Stimulated activated CD4-positive, alpha-beta T cell treated with anti-CD3 and anti-CD28 coated beads, Interleukin-1b, Interleukin-23, amount 100 ng/mL, for 1 hour (primary cell): ENCODE measurements around the gene HERPUD1.
A peak's percentile ranks its signal among the peaks of the same experiment; 100 is the strongest.
"Not testable (repeated sequence)": the region's sequence is repeated elsewhere in the genome, so short reads cannot be mapped to it uniquely, and the experiment has no call there.

Experiments
- DNase-seq, 2 donors: peaks; one replicate each; pipeline ENCODE4 v3.0.0-alpha.2; 2020; ENCODE audit warnings: low read depth in 2 of 2

The HERPUD1 gene

GRCh38 chr16:56931892-56932720, at the start of gene HERPUD1:
Gene HERPUD1 (plus strand): TSS chr16:56932142. CDS start chr16:56932245, 103 bp downstream.
- peak; percentile 95 to 98 for DNase-seq

- DNase-seq: no peak
Observed at GRCh38 chr16:56883586-56883985, 48.4 kb upstream of the HERPUD1 start.

GRCh38 chr16:56884026-56884582, 47.8 kb upstream of the HERPUD1 start:
- DNase-seq: no peak

- DNase-seq: not testable (repeated sequence)
Observed at GRCh38 chr16:56884929-56885328, 47.0 kb upstream of the HERPUD1 start.

GRCh38 chr16:56885446-56886162, 46.3 kb upstream of the HERPUD1 start:
- DNase-seq: no peak

- no peak for DNase-seq
Observed at GRCh38 chr16:56886296-56886695, 45.6 kb upstream of the HERPUD1 start.

GRCh38 chr16:56886826-56887225, 45.1 kb upstream of the HERPUD1 start:
- DNase-seq: no peak

- DNase-seq: no peak
Observed at GRCh38 chr16:56888806-56889205, 43.1 kb upstream of the HERPUD1 start.

GRCh38 chr16:56889206-56889605, 42.7 kb upstream of the HERPUD1 start:
- DNase-seq: no peak

- no peak for DNase-seq
Observed at GRCh38 chr16:56891685-56892084, 40.3 kb upstream of the HERPUD1 start.

- no peak for DNase-seq
Observed at GRCh38 chr16:56892705-56893104, 39.2 kb upstream of the HERPUD1 start.

- no peak for DNase-seq
Observed at GRCh38 chr16:56894331-56894917, 37.5 kb upstream of the HERPUD1 start.

GRCh38 chr16:56895813-56896212, 36.1 kb upstream of the HERPUD1 start:
- no peak for DNase-seq

- no peak for DNase-seq
Observed at GRCh38 chr16:56896244-56896643, 35.7 kb upstream of the HERPUD1 start.

- DNase-seq: no peak
Observed at GRCh38 chr16:56897026-56897799, 34.7 kb upstream of the HERPUD1 start.

GRCh38 chr16:56898847-56899246, 33.1 kb upstream of the HERPUD1 start:
- DNase-seq: no peak

- no peak for DNase-seq
Observed at GRCh38 chr16:56903866-56904265, 28.1 kb upstream of the HERPUD1 start.

- no peak for DNase-seq
Observed at GRCh38 chr16:56907401-56907800, 24.5 kb upstream of the HERPUD1 start.

GRCh38 chr16:56909527-56909979, 22.4 kb upstream of the HERPUD1 start:
- DNase-seq: no peak

GRCh38 chr16:56910112-56910511, 21.8 kb upstream of the HERPUD1 start:
- no peak for DNase-seq
